Peyer's patch (tissue), 4 donors: ENCODE data around the gene DCC. TPM values are rescaled to one million over a fixed set of nuclear protein-coding genes. Genes with fewer than 3 reads are reported as not detected.

Experiments used
- DNase-seq, 3 donors: peaks; one replicate each; pipeline ENCODE4 v3.0.0-alpha.2; 2017 to 2019
- H3K27ac ChIP-seq, 4 donors: fragments of 200-600 bp; sonication (generic); one replicate each; pipeline ENCODE4 v1.5.1; 2016 to 2019
- H3K27me3 ChIP-seq, 2 donors: fragments of 200-600 bp; sonication (generic); one replicate each; pipeline ENCODE4 v1.5.1; 2019
- H3K36me3 ChIP-seq, 3 donors: fragments of 200-600 bp; sonication (generic); one replicate each; pipeline ENCODE4 v1.5.1; 2016 to 2019
- H3K4me1 ChIP-seq, 4 donors: fragments of 200-600 bp; sonication (generic); one replicate each; pipeline ENCODE4 v1.5.1; 2016 to 2019
- H3K4me3 ChIP-seq, 4 donors: fragments of 200-600 bp; sonication (generic); 1 replicate in 3 of 4; 2 replicates in 1 of 4; pipeline ENCODE4 v1.5.1; 2016 to 2019; ENCODE audit warnings: mild to moderate bottlenecking in 1 of 4
- H3K9me3 ChIP-seq, 4 donors: fragments of 200-600 bp; sonication (generic); one replicate each; pipeline ENCODE4 v1.5.1; 2016 to 2019; ENCODE audit warnings: mild to moderate bottlenecking in 1 of 4
- CTCF ChIP-seq, 6 experiments: fragments of 450-650 bp in 4 of 6; fragments of 200-600 bp in 2 of 6; sonication (generic) in 1 of 6; IDR thresholded peaks; one replicate each; pipeline ENCODE4 v1.5.1; 2017 to 2019; ENCODE audit warnings: antibody characterized with exemption in 6 of 6, mild to moderate bottlenecking in 3 of 6, moderate library complexity in 1 of 6
- POLR2A ChIP-seq, 2 donors: fragments of 450-650 bp; IDR thresholded peaks; one replicate each; pipeline ENCODE4 v1.5.1; 2017; ENCODE audit warnings: antibody characterized with exemption in 2 of 2, mild to moderate bottlenecking in 2 of 2, moderate library complexity in 2 of 2
- total RNA-seq, 4 donors: library from RNA; depleted of rRNA; stranded (reverse); fragments of >200 nt; gene quantifications; one replicate each; pipeline ENCODE4 v1.1.0, GENCODE V29; 2016

DCC gene
- total RNA-seq, 4 donors from 2014 or later: 0.13 TPM; not detected in 3

GRCh38 chr18:52370841-52371240, 30.8 kb downstream of the DCC start:
- no peak overlapping the region for H3K4me3 ChIP-seq
- no peaks in the 10 kb centered on the region for H3K9me3 ChIP-seq
- TF ChIP-seq CTCF (IDR thresholded peaks at IDR 0.05) (no peak), POLR2A (IDR thresholded peaks at IDR 0.05) (no peak)
- H3K27me3 ChIP-seq: no peaks in the 10 kb centered on the region
- no peak overlapping the region for H3K27ac ChIP-seq
- no peaks in the 10 kb centered on the region for H3K4me1 ChIP-seq
- no peak for DNase-seq
- H3K36me3 ChIP-seq: no peaks in the 10 kb centered on the region

- no peak overlapping the region for H3K4me3 ChIP-seq
- no peaks in the 10 kb centered on the region for H3K9me3 ChIP-seq
- no peaks in the 10 kb centered on the region for H3K36me3 ChIP-seq
- H3K4me1 ChIP-seq: no peaks in the 10 kb centered on the region
- no peak for DNase-seq
- H3K27me3 ChIP-seq: no peaks in the 10 kb centered on the region
- H3K27ac ChIP-seq: no peak overlapping the region
- TF ChIP-seq POLR2A (IDR thresholded peaks at IDR 0.05): no peak
- no peak for TF ChIP-seq CTCF (IDR thresholded peaks at IDR 0.05)
These were observed 36.1 kb downstream of the DCC start for GRCh38 chr18:52376104-52376503.

- Histone ChIP-seq H3K4me1 (no peaks in the 10 kb centered on the region), H3K9me3 (no peaks in the 10 kb centered on the region), H3K36me3 (no peaks in the 10 kb centered on the region), H3K4me3 (no peak overlapping the region), H3K27me3 (no peaks in the 10 kb centered on the region), H3K27ac (no peak overlapping the region)
- no peak for DNase-seq
- TF ChIP-seq POLR2A (IDR thresholded peaks at IDR 0.05): no peak
- TF ChIP-seq CTCF (IDR thresholded peaks at IDR 0.05): no peak
These were observed 37.1 kb downstream of the DCC start for GRCh38 chr18:52377094-52377493.

- DNase-seq: no peak
- H3K4me1 ChIP-seq: no peaks in the 10 kb centered on the region
- no peak for TF ChIP-seq CTCF (IDR thresholded peaks at IDR 0.05)
- no peak for TF ChIP-seq POLR2A (IDR thresholded peaks at IDR 0.05)
These were observed 46.3 kb downstream of the DCC start for GRCh38 chr18:52386306-52386705.

GRCh38 chr18:52387175-52387574, 47.2 kb downstream of the DCC start:
- no peaks in the 10 kb centered on the region for H3K9me3 ChIP-seq
- H3K4me1 ChIP-seq: no peaks in the 10 kb centered on the region
- no peaks in the 10 kb centered on the region for H3K27me3 ChIP-seq
- no peak overlapping the region for H3K27ac ChIP-seq
- no peaks in the 10 kb centered on the region for H3K36me3 ChIP-seq
- H3K4me3 ChIP-seq: no peak overlapping the region
- DNase-seq: no peak
- TF ChIP-seq CTCF (IDR thresholded peaks at IDR 0.05) (no peak), POLR2A (IDR thresholded peaks at IDR 0.05) (no peak)

More at GRCh38 chr18:52386306-52386705, 46.3 kb downstream of the DCC start:
- H3K36me3 ChIP-seq: no peaks in the 10 kb centered on the region
- H3K4me3 ChIP-seq: no peak overlapping the region
- H3K9me3 ChIP-seq: no peaks in the 10 kb centered on the region
- no peaks in the 10 kb centered on the region for H3K27me3 ChIP-seq
- H3K27ac ChIP-seq: no peak overlapping the region
